ENCODE data around the gene VAMP5. TPM values are rescaled to one million over a fixed set of nuclear protein-coding genes. Genes with fewer than 3 reads are reported as not detected.

VAMP5 gene, protein sequence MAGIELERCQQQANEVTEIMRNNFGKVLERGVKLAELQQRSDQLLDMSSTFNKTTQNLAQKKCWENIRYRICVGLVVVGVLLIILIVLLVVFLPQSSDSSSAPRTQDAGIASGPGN
- not detected in 2 replicates for total RNA-seq (ENCODE audit: low replicate concordance)

DNA sequence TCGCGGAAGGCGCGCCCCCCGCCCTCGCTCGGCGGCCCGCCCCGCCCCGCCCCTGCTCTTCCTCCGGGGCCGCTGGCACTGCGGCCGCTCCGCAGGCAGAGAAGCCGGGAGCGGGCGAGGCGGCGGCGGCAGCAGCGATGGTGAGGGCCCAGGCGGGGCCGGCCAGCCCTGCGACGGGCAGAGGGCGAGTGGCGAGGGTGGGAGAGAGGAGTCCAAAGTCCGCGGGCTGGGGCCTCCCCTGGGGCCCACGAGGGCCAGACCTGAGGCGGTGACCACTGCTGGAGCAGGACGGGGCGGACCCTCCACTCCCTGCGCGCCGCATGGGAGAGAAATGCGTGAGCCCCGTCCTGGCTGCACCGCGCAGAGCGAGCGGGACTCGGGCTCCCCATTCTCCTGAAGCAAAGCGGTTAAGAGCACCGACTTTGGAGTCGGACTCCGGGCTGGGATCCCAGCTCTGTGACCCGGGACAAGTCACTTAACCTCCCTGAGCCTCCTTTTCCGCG is at the start of gene VAMP5:
VAMP5 (plus strand) TSS at position 78 of the 503 bp plus-strand sequence; CDS start at position 138, 60 bp downstream.
- H3K27me3 ChIP-seq = peaks cover 99% of the 10 kb centered on the region

DNA sequence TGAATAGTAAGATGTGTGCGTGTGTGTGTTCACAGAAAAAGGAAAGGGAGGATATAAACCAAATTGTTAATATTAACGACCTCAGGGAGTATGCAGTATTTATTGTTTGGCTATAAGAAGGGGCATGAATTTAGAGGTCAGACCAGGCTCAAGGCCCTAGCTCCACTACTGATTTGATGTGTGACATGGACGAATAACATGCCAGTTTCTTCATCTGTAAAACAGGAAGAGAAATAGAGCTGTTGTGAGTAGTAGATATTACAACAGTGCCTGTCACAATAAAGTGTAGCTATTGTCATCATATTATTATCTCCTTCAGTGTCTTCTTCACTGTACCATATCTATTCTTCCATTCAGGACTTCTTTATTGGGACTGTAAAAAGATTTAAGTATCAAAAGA is 49.4 kb upstream of the VAMP5 start:
- H3K9me3 Mint-ChIP-seq = peaks cover 4% of the 10 kb centered on the region
- peaks cover 21% of the 10 kb centered on the region for H3K4me1 Mint-ChIP-seq
- no peaks in the 10 kb centered on the region for H3K27me3 ChIP-seq
- TF ChIP-seq EZH2phosphoT487 (IDR thresholded peaks at IDR 0.05) (no peak), EZH2 (IDR thresholded peaks at IDR 0.05) (no peak)
- TF ChIP-seq, protein P1, sequence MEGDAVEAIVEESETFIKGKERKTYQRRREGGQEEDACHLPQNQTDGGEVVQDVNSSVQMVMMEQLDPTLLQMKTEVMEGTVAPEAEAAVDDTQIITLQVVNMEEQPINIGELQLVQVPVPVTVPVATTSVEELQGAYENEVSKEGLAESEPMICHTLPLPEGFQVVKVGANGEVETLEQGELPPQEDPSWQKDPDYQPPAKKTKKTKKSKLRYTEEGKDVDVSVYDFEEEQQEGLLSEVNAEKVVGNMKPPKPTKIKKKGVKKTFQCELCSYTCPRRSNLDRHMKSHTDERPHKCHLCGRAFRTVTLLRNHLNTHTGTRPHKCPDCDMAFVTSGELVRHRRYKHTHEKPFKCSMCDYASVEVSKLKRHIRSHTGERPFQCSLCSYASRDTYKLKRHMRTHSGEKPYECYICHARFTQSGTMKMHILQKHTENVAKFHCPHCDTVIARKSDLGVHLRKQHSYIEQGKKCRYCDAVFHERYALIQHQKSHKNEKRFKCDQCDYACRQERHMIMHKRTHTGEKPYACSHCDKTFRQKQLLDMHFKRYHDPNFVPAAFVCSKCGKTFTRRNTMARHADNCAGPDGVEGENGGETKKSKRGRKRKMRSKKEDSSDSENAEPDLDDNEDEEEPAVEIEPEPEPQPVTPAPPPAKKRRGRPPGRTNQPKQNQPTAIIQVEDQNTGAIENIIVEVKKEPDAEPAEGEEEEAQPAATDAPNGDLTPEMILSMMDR (IDR thresholded peaks at IDR 0.05) = no peak
- H3K36me3 ChIP-seq = no peaks in the 10 kb centered on the region
- H2AFZ ChIP-seq (replicated peaks) = no peak overlapping the region
- H3K36me3 Mint-ChIP-seq = peaks cover 2% of the 10 kb centered on the region
- no peak for DNase-seq (ENCODE audit: low spot score)
- peaks cover 31% of the 10 kb centered on the region for H3K79me2 ChIP-seq (ENCODE audit: low read depth)
- peaks cover 4% of the 10 kb centered on the region for H3K27me3 Mint-ChIP-seq (ENCODE audit: insufficient read depth, low read depth)
- peak overlapping the region; percentile 18 for H3K27ac Mint-ChIP-seq
- H3K4me2 ChIP-seq = no peak overlapping the region
- no peak overlapping the region for H3K4me3 Mint-ChIP-seq
- peaks cover 6% of the 10 kb centered on the region for H4K20me1 ChIP-seq (ENCODE audit: low read depth)
- no peak overlapping the region for H3K27ac ChIP-seq
- no peak overlapping the region for H3K4me3 ChIP-seq
- no peaks in the 10 kb centered on the region for H3K9me3 ChIP-seq (ENCODE audit: low read depth)
- peaks cover 17% of the 10 kb centered on the region for H3K4me1 ChIP-seq
- no peak overlapping the region for H3K9ac ChIP-seq
- peaks cover 17% of the 10 kb centered on the region for H3F3A ChIP-seq (ENCODE audit: low read depth)

More for the DNA sequence above, at the start of gene VAMP5:
- Histone ChIP-seq H3K79me2 (ENCODE audit: low read depth) (no peaks in the 10 kb centered on the region), H3K27ac (no peak within 1 kb of the TSS), H3K9me3 (ENCODE audit: low read depth) (no peaks in the 10 kb centered on the region), H3K4me1 (peaks cover 4% of the 10 kb centered on the region), H3K4me3 (peak within 1 kb of the TSS; percentile 35), H3K36me3 (no peaks in the 10 kb centered on the region), H4K20me1 (ENCODE audit: low read depth) (no peaks in the 10 kb centered on the region), H3K4me2 (peak within 1 kb of the TSS; percentile 74), H3F3A (ENCODE audit: low read depth) (no peaks in the 10 kb centered on the region), H3K9ac (no peak within 1 kb of the TSS), H2AFZ (replicated peaks) (peak within 1 kb of the TSS; percentile 44)
- Mint-ChIP-seq H3K27ac (peak within 1 kb of the TSS; percentile 65), H3K9me3 (no peaks in the 10 kb centered on the region), H3K27me3 (ENCODE audit: insufficient read depth, low read depth) (peaks cover 4% of the 10 kb centered on the region), H3K36me3 (peaks cover 2% of the 10 kb centered on the region), H3K4me1 (peaks cover 42% of the 10 kb centered on the region), H3K4me3 (no peak within 1 kb of the TSS)
- peak; percentile 49 for DNase-seq (ENCODE audit: low spot score)
- TF ChIP-seq EZH2phosphoT487 (IDR thresholded peaks at IDR 0.05) = peak; percentile 64
- peak; percentile 83 for TF ChIP-seq EZH2 (IDR thresholded peaks at IDR 0.05)
- TF ChIP-seq, protein P1 (IDR thresholded peaks at IDR 0.05) = no peak

DNA sequence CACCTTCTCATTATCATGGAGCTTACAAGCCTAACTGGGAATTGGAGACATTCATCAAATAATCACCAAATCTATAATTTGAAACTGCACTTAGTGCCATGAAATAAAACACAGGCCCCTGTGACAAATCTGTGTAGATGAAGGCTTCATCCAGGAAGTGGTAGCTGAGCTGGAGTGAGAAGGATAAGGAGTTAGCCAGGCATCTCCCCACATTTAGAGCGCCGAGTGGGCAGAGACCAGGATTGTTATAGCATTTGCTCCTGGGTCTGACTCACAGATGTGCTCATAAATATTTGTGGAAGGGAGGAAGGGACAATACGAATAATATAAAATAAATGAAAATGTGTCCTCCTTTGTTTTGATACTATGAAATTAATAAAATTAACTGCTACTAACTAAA is 47.8 kb upstream of the VAMP5 start:
- no peaks in the 10 kb centered on the region for H3K9me3 Mint-ChIP-seq
- Histone ChIP-seq H3K27me3 (no peaks in the 10 kb centered on the region), H3K4me1 (peaks cover 28% of the 10 kb centered on the region), H3K4me3 (no peak overlapping the region), H3K4me2 (peak overlapping the region; percentile 89), H3K27ac (no peak overlapping the region), H3F3A (ENCODE audit: low read depth) (peaks cover 31% of the 10 kb centered on the region), H4K20me1 (ENCODE audit: low read depth) (peaks cover 22% of the 10 kb centered on the region), H3K9ac (no peak overlapping the region), H3K36me3 (peaks cover 10% of the 10 kb centered on the region), H3K79me2 (ENCODE audit: low read depth) (peaks cover 47% of the 10 kb centered on the region), H3K9me3 (ENCODE audit: low read depth) (no peaks in the 10 kb centered on the region), H2AFZ (replicated peaks) (no peak overlapping the region)
- H3K27ac Mint-ChIP-seq = no peak overlapping the region
- H3K4me3 Mint-ChIP-seq = no peak overlapping the region
- H3K4me1 Mint-ChIP-seq = peaks cover 35% of the 10 kb centered on the region
- peaks cover 13% of the 10 kb centered on the region for H3K36me3 Mint-ChIP-seq
- H3K27me3 Mint-ChIP-seq (ENCODE audit: insufficient read depth, low read depth) = peaks cover 4% of the 10 kb centered on the region
- TF ChIP-seq EZH2phosphoT487 (IDR thresholded peaks at IDR 0.05) = no peak
- no peak for TF ChIP-seq EZH2 (IDR thresholded peaks at IDR 0.05)
- TF ChIP-seq, protein P1 (IDR thresholded peaks at IDR 0.05) = no peak
- DNase-seq (ENCODE audit: low spot score) = no peak
